HG03520 (cell line): Measurements from ENCODE around the gene SLC44A1.

ENCODE experiments used
- ATAC-seq: cut with Tn5 transposase; IDR thresholded peaks from one replicate; pipeline ENCODE4 v1.9.1; 2021; ENCODE audit warnings: mild to moderate bottlenecking, moderate library complexity; ENCODE audit not compliant: unreplicated experiment

SLC44A1 gene

GRCh38 chr9:105419816-105420597, 175.6 kb downstream of the SLC44A1 start:
- no peak for ATAC-seq

GRCh38 chr9:105421154-105421553, 176.7 kb downstream of the SLC44A1 start:
- no peak for ATAC-seq

GRCh38 chr9:105421864-105422263, 177.4 kb downstream of the SLC44A1 start:
- ATAC-seq, result no peak

GRCh38 chr9:105425816-105426433, 181.5 kb downstream of the SLC44A1 start:
- no peak for ATAC-seq

GRCh38 chr9:105426657-105427056, 182.2 kb downstream of the SLC44A1 start:
- ATAC-seq, result no peak

- no peak for ATAC-seq
Observed at GRCh38 chr9:105431424-105432246, 187.2 kb downstream of the SLC44A1 start.

GRCh38 chr9:105432247-105432842, 187.9 kb downstream of the SLC44A1 start:
- no peak for ATAC-seq

GRCh38 chr9:105435453-105435852, 191.0 kb downstream of the SLC44A1 start:
- no peak for ATAC-seq

- ATAC-seq, result no peak
Observed at GRCh38 chr9:105436783-105437182, 192.3 kb downstream of the SLC44A1 start.

- no peak for ATAC-seq
Observed at GRCh38 chr9:105437704-105438103, 193.3 kb downstream of the SLC44A1 start.

GRCh38 chr9:105438141-105438806, 193.8 kb downstream of the SLC44A1 start:
- ATAC-seq, result no peak

GRCh38 chr9:105439428-105439827, 195.0 kb downstream of the SLC44A1 start:
- no peak for ATAC-seq

- ATAC-seq, result no peak
Observed at GRCh38 chr9:105441616-105442160, 197.2 kb downstream of the SLC44A1 start.

- ATAC-seq, result no peak
Observed at GRCh38 chr9:105443121-105443520, 198.7 kb downstream of the SLC44A1 start.

GRCh38 chr9:105444130-105444529, 199.7 kb downstream of the SLC44A1 start:
- no peak for ATAC-seq

GRCh38 chr9:105445203-105445881, 200.9 kb downstream of the SLC44A1 start:
- ATAC-seq, result no peak

GRCh38 chr9:105447386-105447813, 202.9 kb downstream of the SLC44A1 start:
- no peak for ATAC-seq

- peak; percentile 95 for ATAC-seq
Observed at GRCh38 chr9:105447814-105448812, 203.7 kb downstream of the SLC44A1 start, which contains the start of gene FSD1L. TSS of gene FSD1L (plus strand) at chr9:105448034. CDS start at chr9:105448221, 187 bp downstream.
